H54 (cell line): Measurements from ENCODE around the gene MUC6.

Source experiments
- DNase-seq: peaks from one replicate; pipeline ENCODE4 v3.0.0; 2011; ENCODE audit warnings: low spot score, mixed read lengths; ENCODE audit not compliant: insufficient read length
- FAIRE-seq: peaks from 3 replicates; lab custom pipeline; 2011; peaks lifted over from hg19 to GRCh38; lab: Jason Lieb, UNC
- POLR2A ChIP-seq: IDR thresholded peaks from 2 replicates; pipeline ENCODE4 v1.6.1; 2011; ENCODE audit warnings: low read depth, mild to moderate bottlenecking, low read length

MUC6 gene

GRCh38 chr11:971731-972365, 64.7 kb downstream of the MUC6 start:
- no peak for FAIRE-seq
- no peak for DNase-seq
- TF ChIP-seq POLR2A: no peak

- no peak for FAIRE-seq
- no peak for TF ChIP-seq POLR2A
- no peak for DNase-seq
These were observed 65.3 kb downstream of the MUC6 start for GRCh38 chr11:971092-971690.

DNA sequence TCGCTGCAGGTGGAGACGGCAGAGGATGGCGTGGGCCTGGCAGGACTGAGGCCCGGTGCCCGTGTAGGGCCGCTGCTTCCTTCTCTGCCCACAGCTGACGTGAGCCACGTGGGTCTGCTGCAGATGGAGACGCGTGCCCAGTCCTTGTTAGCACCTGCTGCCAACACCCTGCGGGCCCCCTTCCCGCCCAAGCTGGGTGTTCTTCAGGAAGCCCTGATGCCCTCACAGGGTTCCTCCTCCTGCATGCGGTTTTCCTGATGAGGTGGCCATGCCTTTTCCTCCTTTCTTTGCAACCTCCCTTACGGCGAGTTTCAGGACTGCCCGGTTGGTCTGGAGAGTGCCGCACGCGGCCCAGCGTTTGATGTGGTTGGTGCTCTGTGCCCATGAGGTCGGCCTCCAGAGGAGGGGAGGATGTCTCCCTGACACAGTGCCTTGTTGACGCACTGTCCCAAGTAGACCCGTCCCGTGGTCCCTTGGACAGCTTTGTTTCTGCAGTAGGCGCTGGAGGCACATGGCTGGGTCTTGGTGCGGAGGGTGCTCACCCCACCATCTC, 66.1 kb downstream of the MUC6 start:
- DNase-seq (no peak), FAIRE-seq (no peak)
- no peak for TF ChIP-seq POLR2A

GRCh38 chr11:969651-970205, 66.8 kb downstream of the MUC6 start:
- FAIRE-seq (no peak), DNase-seq (no peak)
- TF ChIP-seq POLR2A: no peak

DNA sequence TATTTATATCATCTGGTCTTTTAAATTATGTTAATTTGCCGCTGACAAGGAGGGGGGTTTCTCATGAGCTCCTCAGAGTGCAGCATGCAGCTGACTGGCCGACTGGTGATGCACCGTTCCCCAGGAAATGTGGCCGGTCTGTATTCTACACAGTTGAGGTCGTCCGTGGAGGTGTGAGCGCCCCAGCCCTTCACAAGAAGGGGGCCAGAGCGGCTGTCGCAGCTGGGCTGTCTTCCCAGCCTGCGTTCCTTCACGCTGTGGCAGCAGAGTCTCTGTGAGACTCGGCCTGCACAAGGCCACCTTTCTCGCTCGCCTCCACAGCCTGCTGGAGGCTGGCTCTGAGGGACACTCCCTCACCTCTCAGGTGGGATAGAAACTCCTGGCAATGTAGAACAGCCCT, 67.7 kb downstream of the MUC6 start:
- FAIRE-seq: no peak
- DNase-seq: no peak

DNA sequence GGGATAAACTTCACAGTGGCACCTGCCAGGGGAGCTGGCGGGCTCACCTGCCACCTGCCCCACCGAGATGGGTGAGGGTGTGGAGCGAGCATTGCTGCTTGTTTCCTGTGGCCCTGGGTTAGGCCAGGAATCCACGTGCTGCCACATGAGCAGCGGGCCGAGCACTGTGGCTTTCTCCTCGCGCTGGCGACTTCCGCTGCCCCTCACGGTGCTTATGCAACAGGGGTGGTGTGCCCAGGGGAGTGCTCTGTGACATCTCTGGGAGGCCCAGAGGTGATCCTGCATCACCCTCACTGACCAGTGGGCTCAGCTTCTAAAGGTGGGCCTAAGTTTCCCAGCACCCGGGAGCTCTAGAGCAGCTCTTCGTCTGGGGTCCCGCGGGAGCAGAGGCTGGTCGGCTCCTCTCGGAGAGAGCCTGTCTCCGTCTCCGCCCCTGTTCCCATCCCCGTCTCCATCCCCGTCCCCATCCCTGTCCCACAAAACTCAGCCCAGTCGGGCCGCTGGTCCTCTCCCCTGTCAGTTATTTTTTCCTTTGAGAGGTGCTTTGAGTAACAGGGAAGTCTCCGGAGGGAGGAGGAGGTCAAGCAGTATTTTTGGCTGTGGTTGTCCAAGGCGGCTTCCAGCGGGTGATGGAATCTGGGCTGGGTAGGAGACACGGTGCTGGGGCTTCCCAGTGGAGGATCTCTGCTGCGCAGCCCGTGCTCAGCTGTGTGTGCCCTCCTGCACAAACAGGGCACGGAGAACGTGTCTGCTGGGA, 68.3 kb downstream of the MUC6 start:
- FAIRE-seq (no peak), DNase-seq (no peak)
- no peak for TF ChIP-seq POLR2A

More for the DNA sequence above, 67.7 kb downstream of the MUC6 start:
- TF ChIP-seq POLR2A: no peak

GRCh38 chr11:965206-965775, 71.2 kb downstream of the MUC6 start:
- no peak for FAIRE-seq

DNA sequence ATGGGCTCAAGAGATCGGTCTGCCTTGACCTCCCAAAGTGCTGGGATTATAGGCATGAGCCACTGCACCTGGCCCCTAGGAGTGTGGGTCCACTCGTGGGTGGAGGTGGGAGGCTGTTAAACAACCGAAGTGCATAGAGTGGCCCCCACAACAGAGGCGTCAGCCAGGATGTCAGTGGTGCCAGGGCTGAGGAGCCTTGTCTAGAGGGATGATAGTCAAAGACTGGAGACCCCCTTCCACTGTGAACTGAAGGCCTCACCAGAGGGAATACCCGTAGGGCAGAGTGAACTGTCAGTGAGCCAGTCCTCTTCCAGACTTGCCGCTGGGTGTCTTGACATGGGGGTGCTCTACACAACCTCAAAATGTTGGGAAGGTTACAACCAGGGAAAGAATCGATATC, 72.7 kb downstream of the MUC6 start:
- DNase-seq (no peak), FAIRE-seq (no peak)
- no peak for TF ChIP-seq POLR2A

More at GRCh38 chr11:965206-965775, 71.2 kb downstream of the MUC6 start:
- DNase-seq: no peak
- TF ChIP-seq POLR2A: no peak
